H1 (cell line): Measurements from ENCODE around the gene NT5DC3. TPM values are rescaled to one million over a fixed set of nuclear protein-coding genes. Genes with fewer than 3 reads are reported as not detected.

Experiments used
- CTCF ChIA-PET: fragments of 300-600 bp; sonication (Branson Sonifier 250); formaldehyde crosslinking; loops from one replicate; lab custom pipeline; 2021; ENCODE audit not compliant: partially characterized antibody; lab: Charles Lee
- POLR2A ChIA-PET: fragments of 300-600 bp; sonication (Branson Sonifier 250); formaldehyde crosslinking; loops from one replicate; lab custom pipeline; 2021; ENCODE audit warnings: inconsistent platforms; ENCODE audit not compliant: partially characterized antibody; lab: Charles Lee
- DNase-seq, 2 experiments: peaks; one replicate each; pipeline versions ENCODE4 v3.0.0 to v3.0.0-alpha.2; 2010 to 2022; ENCODE audit warnings: low spot score in 2 of 2, low read depth in 1 of 2, mixed read lengths in 1 of 2
- FAIRE-seq: peaks from 2 replicates; lab custom pipeline; 2011; peaks lifted over from hg19 to GRCh38; lab: Jason Lieb, UNC
- H2AFZ ChIP-seq: 2 replicates; pipeline ENCODE4 v1.8.1; 2012; ENCODE audit warnings: low read length, inconsistent platforms
- H2AK5ac ChIP-seq: 2 replicates; pipeline ENCODE4 v1.6.1; 2013; ENCODE audit warnings: low read depth, low read length
- H2BK120ac ChIP-seq: replicated peaks from 2 replicates; pipeline ENCODE3; 2013; ENCODE audit warnings: low read depth, low read length, inconsistent platforms
- H2BK12ac ChIP-seq: 2 replicates; pipeline ENCODE4 v1.6.1; 2013; ENCODE audit warnings: low read depth, low read length
- H2BK15ac ChIP-seq: 2 replicates; pipeline ENCODE4 v1.6.1; 2013; ENCODE audit warnings: low read length
- H2BK20ac ChIP-seq: 2 replicates; pipeline ENCODE4 v1.6.1; 2013; ENCODE audit warnings: low read length
- H2BK5ac ChIP-seq: 2 replicates; pipeline ENCODE4 v1.6.1; 2013; ENCODE audit warnings: low read depth, low read length
- H3K14ac ChIP-seq: 2 replicates; pipeline ENCODE4 v1.6.1; 2013; ENCODE audit warnings: inconsistent platforms; ENCODE audit not compliant: insufficient read length
- H3K18ac ChIP-seq: 2 replicates; pipeline ENCODE4 v1.6.1; 2013; ENCODE audit warnings: low read length; ENCODE audit errors: extremely low read depth
- H3K23ac ChIP-seq: 2 replicates; pipeline ENCODE4 v1.6.1; 2013; ENCODE audit warnings: inconsistent platforms; ENCODE audit not compliant: insufficient read length
- H3K23me2 ChIP-seq: 2 replicates; pipeline ENCODE4 v1.6.1; 2013; ENCODE audit warnings: low read depth, low read length
- H3K27ac ChIP-seq: 2 replicates; pipeline ENCODE4 v1.6.1; 2011; ENCODE audit warnings: low read depth, low read length, inconsistent platforms
- H3K27me3 ChIP-seq, 4 experiments: replicated peaks in 1 of 4; 1 replicate in 1 of 4; 2 replicates in 3 of 4; pipeline versions ENCODE4 v1.6.1 to v1.8.1; 2011 to 2013; ENCODE audit warnings: low read length in 3 of 4, mild to moderate bottlenecking in 3 of 4, inconsistent platforms in 2 of 4, mixed read lengths in 2 of 4, moderate library complexity in 1 of 4; ENCODE audit not compliant: control insufficient read depth in 3 of 4, insufficient read depth in 3 of 4; ENCODE audit errors: extremely low read depth in 1 of 4
- H3K36me3 ChIP-seq, 4 experiments: 2 replicates each; pipeline versions ENCODE4 v1.6.1 to v1.8.1; 2011 to 2013; ENCODE audit warnings: mild to moderate bottlenecking in 4 of 4, low read length in 3 of 4, moderate library complexity in 2 of 4, control low read depth in 1 of 4, inconsistent platforms in 1 of 4; ENCODE audit not compliant: insufficient read depth in 4 of 4, control insufficient read depth in 2 of 4
- H3K4ac ChIP-seq: replicated peaks from 2 replicates; pipeline ENCODE3; 2013; ENCODE audit warnings: low read length, low read depth, mixed read lengths, inconsistent platforms; ENCODE audit not compliant: insufficient read length
- H3K4me1 ChIP-seq, 4 experiments: replicated peaks in 1 of 4; 1 replicate in 1 of 4; 2 replicates in 3 of 4; pipeline versions ENCODE4 v1.6.1 to v1.8.1; 2011 to 2013; ENCODE audit warnings: low read length in 3 of 4, inconsistent platforms in 2 of 4, mixed read lengths in 1 of 4; ENCODE audit not compliant: insufficient read depth in 4 of 4, control insufficient read depth in 3 of 4
- H3K4me2 ChIP-seq, 2 experiments: 2 replicates each; pipeline versions ENCODE4 v1.6.1 to v1.8.1; 2011 to 2013; ENCODE audit warnings: low read depth in 2 of 2, low read length in 2 of 2, control low read depth in 1 of 2, inconsistent platforms in 1 of 2, mild to moderate bottlenecking in 1 of 2; ENCODE audit not compliant: insufficient read depth in 1 of 2
- H3K4me3 ChIP-seq, 4 experiments: fragments of 200-600, 300-600 bp in 1 of 4; sonication (generic), shearing (Covaris generic), sonication (Bioruptor Twin) in 1 of 4; 2 replicates each; pipeline versions ENCODE4 v1.5.1 to v1.8.1; 2011 to 2016; ENCODE audit warnings: low read length in 4 of 4, low read depth in 3 of 4, control low read depth in 2 of 4, inconsistent platforms in 2 of 4, mild to moderate bottlenecking in 2 of 4, mixed read lengths in 1 of 4, moderate library complexity in 1 of 4; ENCODE audit not compliant: insufficient read depth in 2 of 4; ENCODE audit errors: extremely low read depth in 1 of 4
- H3K56ac ChIP-seq: replicated peaks from 2 replicates; pipeline ENCODE3; 2013; ENCODE audit warnings: low read depth, mild to moderate bottlenecking, mixed read lengths, low read length, inconsistent platforms; ENCODE audit not compliant: insufficient read length
- H3K79me1 ChIP-seq: 2 replicates; pipeline ENCODE4 v1.6.1; 2013; ENCODE audit warnings: low read depth, low read length, control low read depth
- H3K79me2 ChIP-seq, 2 experiments: 2 replicates each; pipeline versions ENCODE4 v1.6.1 to v1.8.1; 2012 to 2013; ENCODE audit warnings: low read length in 2 of 2, mild to moderate bottlenecking in 2 of 2, inconsistent platforms in 1 of 2; ENCODE audit not compliant: insufficient read depth in 2 of 2, control insufficient read depth in 1 of 2
- H3K9ac ChIP-seq, 4 experiments: replicated peaks in 1 of 4; 1 replicate in 1 of 4; 2 replicates in 3 of 4; pipeline versions ENCODE4 v1.6.1 to v1.8.1; 2011 to 2013; ENCODE audit warnings: low read depth in 3 of 4, low read length in 3 of 4, control low read depth in 2 of 4, mild to moderate bottlenecking in 2 of 4, moderate library complexity in 2 of 4, inconsistent platforms in 1 of 4; ENCODE audit errors: extremely low read depth in 1 of 4
- H3K9me3 ChIP-seq, 2 experiments: 2 replicates each; pipeline versions ENCODE4 v1.6.1 to v1.8.1; 2012 to 2013; ENCODE audit warnings: mild to moderate bottlenecking in 2 of 2, moderate library complexity in 2 of 2, control low read depth in 1 of 2, inconsistent platforms in 1 of 2, low read depth in 1 of 2, low read length in 1 of 2, mixed read lengths in 1 of 2; ENCODE audit not compliant: insufficient read depth in 2 of 2
- H4K20me1 ChIP-seq, 2 experiments: replicated peaks in 1 of 2; 2 replicates each; pipeline versions ENCODE3 to v1.8.1; 2011 to 2013; ENCODE audit warnings: inconsistent platforms in 2 of 2, low read length in 2 of 2, mild to moderate bottlenecking in 1 of 2; ENCODE audit not compliant: insufficient read depth in 2 of 2, control insufficient read depth in 1 of 2
- H4K5ac ChIP-seq: 2 replicates; pipeline ENCODE4 v1.6.1; 2013; ENCODE audit warnings: low read length, low read depth, mixed read lengths, inconsistent platforms; ENCODE audit not compliant: insufficient read length
- H4K8ac ChIP-seq: 2 replicates; pipeline ENCODE4 v1.8.0; 2013; ENCODE audit warnings: mild to moderate bottlenecking, moderate library complexity, low read length, inconsistent platforms; ENCODE audit not compliant: insufficient read depth; ENCODE audit errors: extremely low read depth
- H4K91ac ChIP-seq: replicated peaks from 2 replicates; pipeline ENCODE3; 2013; ENCODE audit warnings: low read length, mixed read lengths, inconsistent platforms; ENCODE audit not compliant: insufficient read length
- RFX5 ChIP-seq: IDR thresholded peaks from 2 replicates; pipeline ENCODE4 v1.6.1; 2011; ENCODE audit warnings: low read depth, low read length, improper control_type of control experiment, borderline replicate concordance
- WGBS, 2 experiments: shearing (Covaris generic) in 1 of 2; methylation state at CpG; one replicate each; pipeline versions ENCODE4 v1.1.6 to v1.1.7; 2013 to 2015; ENCODE audit warnings: low lambda C conversion rate in 2 of 2, mixed read lengths in 2 of 2, inconsistent platforms in 1 of 2, low coverage in 1 of 2, missing lambda C conversion rate in 1 of 2; ENCODE audit not compliant: insufficient replicate concordance in 2 of 2, insufficient coverage in 1 of 2, insufficient read length in 1 of 2; ENCODE audit errors: extremely low coverage in 1 of 2, missing lambda C conversion rate in 1 of 2; 5-methylcytosine and 5-hydroxymethylcytosine counted together
- polyA plus RNA-seq, 7 experiments: library from polyadenylated mRNA; depleted of rRNA in 3 of 7; stranded (reverse) in 5 of 7; unstranded in 2 of 7; fragments of >200 nt in 5 of 7; fragments of 200-250 nt in 2 of 7; gene quantifications; 1 replicate in 5 of 7; 2 replicates in 1 of 7; 4 replicates in 1 of 7; pipeline versions ENCODE4 v1.2.1 to v1.2.3, GENCODE V29; 2011 to 2013; ENCODE audit warnings: missing spikeins in 2 of 7, mixed read lengths in 2 of 7
- total RNA-seq: library from RNA; stranded (reverse); fragmentation: NEBNext Ultra II Directional; extraction: Animal tissue kit (Norgen Biotek cat#: 25700); gene quantifications from 2 replicates; pipeline ENCODE4 v1.2.1, GENCODE V29; 2021

The NT5DC3 gene
- total and polyA plus RNA-seq, 2 of the 8 experiments (the other 6 are each of a cell fraction or from before 2014, with no cell fraction given), result 5.4 to 14.8 TPM

DNA sequence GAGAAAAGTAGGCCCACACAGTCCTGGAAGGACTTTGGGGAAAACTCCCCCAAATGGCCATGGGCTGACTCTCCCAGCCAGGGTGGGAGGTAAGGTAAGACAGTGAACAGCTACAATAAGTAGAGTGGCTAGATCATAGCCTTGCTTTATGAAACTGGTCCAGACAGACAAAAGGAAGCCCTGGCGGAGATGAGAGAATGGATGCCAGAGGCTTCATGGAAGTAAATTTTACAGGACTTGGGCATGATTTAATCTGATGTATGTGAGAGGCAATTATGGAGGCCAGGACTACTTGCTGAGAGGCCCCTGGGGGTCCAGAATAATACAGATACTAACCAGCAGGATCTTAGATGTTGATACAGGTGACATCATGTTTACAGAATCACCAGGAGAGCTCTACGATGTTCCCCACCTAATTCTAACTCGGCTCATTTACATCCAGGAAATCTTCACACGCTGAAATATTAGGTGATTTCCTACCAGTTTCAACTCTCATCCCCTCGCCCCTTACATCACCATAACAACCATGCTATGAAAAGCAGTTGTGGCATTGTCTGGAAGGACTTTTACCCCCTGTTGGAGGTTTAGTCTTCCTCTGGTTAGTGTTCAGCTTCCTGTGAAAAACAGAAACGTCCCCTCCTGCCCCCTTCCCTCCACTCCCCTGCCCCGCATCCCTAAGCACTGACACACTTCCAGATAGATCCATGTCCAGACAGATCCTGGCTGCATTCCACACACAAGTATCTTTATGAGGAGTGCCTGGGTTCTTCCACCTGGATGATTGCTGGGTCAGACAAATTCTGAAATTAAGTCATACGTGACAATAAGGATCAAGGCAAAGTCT lies 39.5 kb upstream of the NT5DC3 start:
- Histone ChIP-seq H3K27ac (no peak overlapping the region), H3K4me2 (0 out of 4 replicates have a peak overlapping the region, but pooled peaks of 1 of the 2 experiments have one; percentile 1), H2AFZ (no peak overlapping the region), H3K79me2 (no peaks in the 10 kb centered on the region), H3K79me1 (no peaks in the 10 kb centered on the region), H3K56ac (no peak overlapping the region), H3K14ac (no peak overlapping the region), H4K5ac (no peak overlapping the region), H3K36me3 (no peaks in the 10 kb centered on the region), H3K9ac (no peak overlapping the region), H2BK12ac (no peak overlapping the region), H2BK5ac (no peak overlapping the region), H3K27me3 (no peaks in the 10 kb centered on the region), H2AK5ac (no peak overlapping the region), H3K9me3 (no peaks in the 10 kb centered on the region), H3K4me3 (no peak overlapping the region), H4K20me1 (no peaks in the 10 kb centered on the region), H3K23ac (no peak overlapping the region), H3K23me2 (no peaks in the 10 kb centered on the region), H4K91ac (no peak overlapping the region), H2BK15ac (no peak overlapping the region), H4K8ac (no peak overlapping the region), H3K18ac (no peak overlapping the region), H3K4me1 (no peaks in the 10 kb centered on the region), H2BK120ac (no peak overlapping the region), H3K4ac (no peak overlapping the region), H2BK20ac (no peak overlapping the region)
- CTCF ChIA-PET, result interaction anchor here (1.1 to 3.0 kb wide), 3 partner anchors 9 to 109 kb away, joined by 4 to 9 read pairs (median 6); no protein-coding TSS in a partner anchor
- WGBS, 2 experiments, result 66% methylated on average over 7 of the region's 8 CpGs; no CpG with 5 or more reads in 1 of the 2 experiments
- no peak for DNase-seq
- POLR2A ChIA-PET, result interaction anchor here (1.0 to 2.3 kb wide), 4 partner anchors 14 to 85 kb away, joined by 3 to 6 read pairs (median 4); partner anchors contain the start of genes HSP90B1 and TDG
- FAIRE-seq, result no peak
- no peak for TF ChIP-seq RFX5
